KOPT-K1 (cell line): Measurements from ENCODE around the gene IST1.

ENCODE experiments used
- H3K27ac ChIP-seq: fragments of 200-600 bp; sonication (generic); 2 replicates; pipeline ENCODE4 v1.5.1; 2016; ENCODE audit warnings: antibody characterized with exemption, mild to moderate bottlenecking, low read depth, low read length; ENCODE audit not compliant: poor library complexity, severe bottlenecking
- H3K36me3 ChIP-seq: fragments of 200-600 bp; sonication (generic); 2 replicates; pipeline ENCODE4 v1.5.1; 2017; ENCODE audit warnings: antibody characterized with exemption, mild to moderate bottlenecking, low read length, moderate library complexity; ENCODE audit not compliant: insufficient read depth
- H3K9me3 ChIP-seq: fragments of 200-600 bp; sonication (generic); 2 replicates; pipeline ENCODE4 v1.5.1; 2017; ENCODE audit warnings: antibody characterized with exemption, low read length, mild to moderate bottlenecking; ENCODE audit not compliant: insufficient read depth, poor library complexity, severe bottlenecking

Gene IST1

DNA sequence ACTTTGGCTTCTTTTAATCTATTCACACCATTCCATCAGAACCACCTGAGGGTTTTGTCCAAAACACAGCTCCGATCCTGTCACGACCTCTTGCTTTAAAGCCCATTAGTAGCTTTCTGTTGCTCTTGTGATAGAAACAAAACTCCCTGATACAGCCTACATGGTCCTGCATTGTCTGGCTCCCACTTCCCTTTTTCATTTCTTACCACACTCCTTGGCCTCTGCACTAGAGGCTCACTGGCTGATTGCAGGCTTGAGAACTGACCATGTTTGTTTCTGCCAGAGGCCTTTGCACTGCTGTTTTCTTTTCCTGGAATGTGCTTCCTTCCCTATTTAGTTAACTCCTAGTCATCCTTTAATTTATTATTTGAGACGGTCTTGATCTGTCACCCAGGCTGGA, 23.7 kb downstream of the IST1 start:
- no peak overlapping the region for H3K27ac ChIP-seq
- no peaks in the 10 kb centered on the region for H3K9me3 ChIP-seq
- H3K36me3 ChIP-seq = peaks cover 93% of the 10 kb centered on the region

DNA sequence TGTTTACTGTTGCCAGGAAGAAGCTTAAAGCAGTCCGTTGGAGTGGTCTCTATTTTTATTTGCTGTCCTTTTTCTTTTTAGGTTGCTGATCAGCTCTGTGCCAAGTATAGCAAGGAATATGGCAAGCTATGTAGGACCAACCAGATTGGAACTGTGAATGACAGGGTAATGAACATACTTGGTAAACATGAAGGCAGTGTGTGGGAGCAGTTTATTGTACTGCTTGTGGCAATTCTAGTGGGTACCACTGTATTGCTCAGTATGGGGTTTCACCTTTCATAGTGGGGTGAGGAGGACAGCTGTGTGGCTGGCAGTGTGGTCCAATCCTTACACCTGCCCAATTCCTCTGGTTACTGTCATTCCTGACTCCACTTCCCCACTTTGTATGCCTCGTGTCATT, 25.3 kb downstream of the IST1 start:
- Histone ChIP-seq H3K9me3 (no peaks in the 10 kb centered on the region), H3K27ac (no peak overlapping the region), H3K36me3 (peaks cover 99% of the 10 kb centered on the region)

DNA sequence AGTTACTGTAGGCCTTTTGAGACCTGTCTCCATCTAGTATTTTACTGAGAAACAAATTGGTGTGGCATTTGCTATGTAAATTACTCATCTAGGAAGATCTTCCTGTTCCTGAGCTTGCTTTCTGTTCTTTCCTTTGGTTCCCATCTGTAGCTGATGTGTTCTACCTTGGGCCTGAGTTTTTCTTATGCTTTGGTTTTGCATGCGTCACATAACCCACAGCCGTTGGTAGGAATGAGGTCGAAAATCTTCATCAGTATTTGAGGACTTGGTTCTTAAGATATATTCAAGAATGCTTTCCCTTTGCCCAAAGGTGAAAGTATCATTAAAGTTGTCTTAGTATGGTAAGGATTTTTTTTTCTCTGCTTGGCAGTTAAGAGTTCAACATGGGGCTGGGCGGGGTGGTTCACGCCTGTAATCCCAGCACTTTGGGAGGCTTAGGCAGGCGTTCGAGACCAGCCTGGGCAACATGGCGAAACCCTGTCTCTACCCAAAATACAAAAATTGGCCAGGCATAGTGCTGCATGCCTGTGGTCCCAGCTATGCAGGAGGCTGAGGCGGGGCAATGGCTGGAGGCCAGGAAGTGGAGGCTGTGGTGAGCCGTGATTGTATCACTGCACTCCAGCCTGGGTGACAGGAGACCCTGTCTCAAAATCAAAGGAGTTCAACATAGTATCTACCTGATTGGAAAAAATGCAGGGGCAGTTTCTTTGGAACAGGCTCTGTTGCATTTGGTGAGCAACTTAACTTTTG, 28.8 kb downstream of the IST1 start:
- Histone ChIP-seq H3K27ac (no peak overlapping the region), H3K9me3 (no peaks in the 10 kb centered on the region), H3K36me3 (peaks cover 100% of the 10 kb centered on the region)

DNA sequence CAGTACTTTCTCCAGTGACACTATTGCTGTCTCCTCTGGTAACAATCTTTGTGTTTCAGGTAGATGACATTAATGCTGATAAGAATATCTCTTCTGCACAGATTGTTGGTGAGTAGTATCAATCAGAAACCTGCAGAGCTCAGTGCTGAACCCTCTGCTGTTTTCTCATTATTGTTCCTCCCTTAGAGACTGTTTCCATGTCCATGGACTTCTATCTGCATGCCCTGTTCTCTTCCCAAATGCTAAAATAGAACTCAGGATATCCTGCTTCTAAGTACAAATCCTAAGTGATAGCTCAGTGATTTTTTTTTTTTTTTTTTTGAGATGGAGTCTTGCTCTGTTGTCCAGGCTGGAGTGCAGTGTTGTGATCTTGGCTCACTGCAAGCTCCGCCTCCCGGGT, 29.4 kb downstream of the IST1 start:
- H3K9me3 ChIP-seq = no peaks in the 10 kb centered on the region
- no peak overlapping the region for H3K27ac ChIP-seq
- peaks cover 100% of the 10 kb centered on the region for H3K36me3 ChIP-seq

DNA sequence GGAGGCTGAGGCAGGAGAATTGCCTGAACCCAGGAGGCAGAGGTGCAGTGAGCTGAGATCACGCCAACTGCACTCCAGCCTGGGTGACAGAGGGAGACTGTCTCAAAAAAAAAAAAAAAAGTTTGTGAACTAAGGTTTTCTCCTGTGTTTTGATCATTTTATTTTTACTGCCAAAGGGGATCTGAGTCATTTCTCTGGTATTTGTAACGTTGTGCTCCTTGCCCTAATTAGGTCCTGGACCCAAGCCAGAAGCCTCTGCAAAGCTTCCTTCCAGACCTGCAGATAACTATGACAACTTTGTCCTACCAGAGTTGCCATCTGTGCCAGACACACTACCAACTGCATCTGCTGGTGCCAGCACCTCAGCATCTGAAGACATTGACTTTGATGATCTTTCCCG, 32.1 kb downstream of the IST1 start:
- Histone ChIP-seq H3K27ac (no peak overlapping the region), H3K36me3 (peaks cover 99% of the 10 kb centered on the region), H3K9me3 (no peaks in the 10 kb centered on the region)

DNA sequence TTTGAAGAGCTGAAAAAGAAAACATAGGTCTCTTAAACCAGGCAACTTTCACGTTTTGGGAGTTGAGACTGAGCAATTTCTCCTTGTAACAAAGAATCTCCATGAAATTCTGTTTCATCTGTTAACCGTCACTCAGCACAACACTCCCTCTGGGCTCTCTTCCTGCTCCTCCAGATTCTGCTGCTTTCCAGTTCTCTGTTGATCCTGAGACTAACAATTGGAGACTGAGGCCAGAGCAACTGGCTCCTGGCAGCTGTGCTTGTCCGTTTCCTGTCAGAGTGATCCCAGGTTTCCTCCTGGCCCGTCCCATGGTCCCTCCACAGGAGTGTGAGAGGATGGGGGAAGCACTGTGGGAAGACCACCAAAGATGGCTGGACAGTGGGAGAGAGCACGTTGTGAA, 32.5 kb downstream of the IST1 start:
- Histone ChIP-seq H3K36me3 (peaks cover 96% of the 10 kb centered on the region), H3K27ac (no peak overlapping the region), H3K9me3 (no peaks in the 10 kb centered on the region)

DNA sequence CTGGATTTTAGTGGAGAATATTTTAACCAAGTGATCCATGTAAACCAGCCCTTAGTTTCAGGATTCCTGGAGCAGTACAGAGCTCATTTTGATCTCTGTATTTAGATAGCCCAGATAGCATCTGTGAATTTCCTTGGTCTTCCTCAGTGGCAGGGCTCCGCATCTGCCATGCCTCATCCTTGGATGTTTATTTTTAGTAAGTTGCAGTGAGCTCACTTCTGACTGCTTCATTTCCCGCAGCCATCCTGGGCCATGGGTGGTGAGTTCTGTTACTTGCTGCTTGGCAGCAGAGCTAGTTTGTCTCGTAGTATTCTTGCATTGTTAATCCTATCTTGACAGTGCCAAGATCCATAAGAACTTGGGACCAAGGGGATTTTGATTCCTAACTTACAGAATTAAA, 33.7 kb downstream of the IST1 start:
- Histone ChIP-seq H3K27ac (no peak overlapping the region), H3K36me3 (peaks cover 96% of the 10 kb centered on the region), H3K9me3 (no peaks in the 10 kb centered on the region)

DNA sequence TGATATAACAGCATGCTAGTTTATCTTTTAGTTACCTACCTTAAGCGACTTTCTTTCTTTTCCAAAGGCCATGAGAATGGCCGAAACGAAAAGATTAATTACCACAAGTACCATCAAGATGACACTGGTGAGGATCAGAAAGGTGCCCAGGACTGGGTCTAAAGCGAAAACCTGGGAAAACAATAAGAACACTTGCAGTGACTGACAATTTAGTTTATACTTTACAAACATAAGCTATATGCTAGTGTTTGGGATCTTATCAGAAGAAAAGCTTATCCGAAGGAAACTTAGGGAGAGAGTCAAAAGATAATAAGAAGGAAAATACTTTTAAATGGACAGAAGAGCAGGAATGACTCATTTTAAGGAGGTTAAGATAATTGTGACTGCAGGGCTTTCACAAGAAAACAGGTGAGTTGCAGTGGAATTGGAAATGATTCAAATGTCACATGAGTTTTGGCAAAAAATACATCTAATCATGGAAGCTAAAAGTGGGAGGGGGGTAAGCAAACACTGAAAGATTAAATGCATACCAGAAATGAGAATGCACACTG, 34.8 kb downstream of the IST1 start:
- Histone ChIP-seq H3K36me3 (peaks cover 96% of the 10 kb centered on the region), H3K9me3 (no peaks in the 10 kb centered on the region), H3K27ac (no peak overlapping the region)

DNA sequence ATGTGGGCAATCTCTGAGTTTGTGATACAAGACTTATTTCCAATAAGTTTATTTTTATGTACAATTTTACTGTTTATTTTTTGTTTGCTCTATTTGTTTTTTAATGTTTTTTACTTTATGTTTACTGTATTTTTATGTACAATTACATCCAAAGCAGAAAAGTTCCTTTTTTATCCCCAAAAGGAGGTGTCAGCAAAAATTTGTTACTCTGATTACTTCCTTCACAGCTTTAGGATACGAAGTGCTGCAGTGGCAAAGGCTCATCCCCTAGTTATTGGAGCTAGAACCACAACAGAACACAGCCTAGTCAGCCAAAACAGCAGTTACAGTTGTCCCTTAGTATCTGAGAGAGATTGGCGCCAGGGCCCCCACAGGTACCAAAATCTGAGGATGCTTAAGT, 35.7 kb downstream of the IST1 start:
- peaks cover 93% of the 10 kb centered on the region for H3K36me3 ChIP-seq
- H3K9me3 ChIP-seq = no peaks in the 10 kb centered on the region
- no peak overlapping the region for H3K27ac ChIP-seq

DNA sequence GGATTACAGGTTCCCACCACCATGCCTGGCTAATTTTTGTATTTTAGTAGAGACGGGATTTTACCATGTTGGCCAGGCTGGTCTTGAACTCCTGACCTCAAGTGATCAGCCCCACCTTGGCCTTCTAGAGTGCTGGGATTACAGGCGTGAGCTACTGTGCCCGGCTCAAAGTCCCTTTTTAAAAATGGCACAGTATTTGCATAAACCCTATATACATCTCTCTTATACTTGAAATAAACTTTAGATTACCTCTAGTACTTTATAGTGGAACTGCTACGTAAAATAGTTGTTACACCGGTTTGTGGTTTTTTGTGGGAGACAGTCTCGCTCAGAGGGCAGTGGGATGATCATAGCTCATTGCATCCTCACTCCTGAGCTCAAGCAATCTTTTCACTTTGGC, 36.3 kb downstream of the IST1 start:
- Histone ChIP-seq H3K27ac (no peak overlapping the region), H3K36me3 (peaks cover 87% of the 10 kb centered on the region), H3K9me3 (no peaks in the 10 kb centered on the region)

DNA sequence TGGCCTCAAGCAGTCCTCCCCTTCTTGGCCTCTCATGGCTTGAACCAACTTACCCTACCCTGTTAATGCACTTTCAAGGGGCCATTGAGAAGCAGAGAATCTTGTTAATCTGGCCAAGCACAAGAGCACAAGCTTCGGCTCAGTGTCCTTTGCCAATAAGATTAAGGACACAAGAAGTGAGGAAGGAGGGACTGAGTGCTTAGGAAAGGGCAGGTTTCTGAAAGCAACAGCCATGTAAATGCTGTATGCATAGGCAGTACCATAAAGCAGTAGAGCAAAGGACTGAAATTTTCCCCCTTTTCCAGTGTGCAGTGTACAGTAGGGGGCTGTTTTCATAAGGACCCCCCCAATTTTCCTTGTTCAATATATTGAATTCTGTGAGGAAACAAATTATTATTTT, 37.7 kb downstream of the IST1 start:
- peaks cover 73% of the 10 kb centered on the region for H3K36me3 ChIP-seq
- no peak overlapping the region for H3K27ac ChIP-seq
- peaks cover 5% of the 10 kb centered on the region for H3K9me3 ChIP-seq

DNA sequence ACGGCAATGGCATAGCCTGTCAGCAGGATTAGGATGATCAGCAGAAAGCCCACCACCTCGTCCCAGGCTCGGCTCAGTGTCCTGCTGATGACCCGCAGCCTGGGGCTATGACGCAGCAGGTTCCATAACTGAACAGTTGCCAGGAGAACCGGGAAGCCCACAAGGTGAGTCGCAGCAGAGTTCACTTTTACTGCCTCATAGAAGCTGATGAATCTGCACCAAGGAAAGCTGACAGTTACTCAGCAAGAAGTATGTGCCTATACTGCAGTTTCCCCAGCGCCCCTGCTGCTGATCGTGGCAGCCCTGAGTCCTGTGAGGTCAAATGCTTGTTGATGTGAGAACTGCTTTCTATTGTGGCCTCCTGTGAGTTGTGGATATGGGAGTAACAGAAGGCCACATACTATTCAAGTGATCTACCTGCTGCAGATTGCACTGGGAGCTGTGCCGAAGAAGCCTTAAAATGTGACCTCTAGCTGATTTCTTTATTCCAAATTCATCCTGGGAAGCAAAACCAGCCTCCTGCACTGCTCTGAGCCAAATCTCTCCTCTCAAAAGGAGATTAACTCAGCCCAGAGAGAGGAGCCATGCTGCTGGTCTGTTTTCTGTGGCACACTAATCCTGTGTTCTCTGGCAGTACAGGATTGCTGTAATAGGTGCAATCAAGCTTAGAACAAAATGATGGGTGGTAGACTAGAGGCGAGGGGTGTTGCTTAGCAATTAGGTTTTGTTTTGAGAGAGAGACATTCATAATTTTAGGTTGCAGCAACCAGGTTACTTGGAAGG, 38.8 kb downstream of the IST1 start:
- Histone ChIP-seq H3K36me3 (peaks cover 62% of the 10 kb centered on the region), H3K27ac (no peak overlapping the region), H3K9me3 (peaks cover 15% of the 10 kb centered on the region)

DNA sequence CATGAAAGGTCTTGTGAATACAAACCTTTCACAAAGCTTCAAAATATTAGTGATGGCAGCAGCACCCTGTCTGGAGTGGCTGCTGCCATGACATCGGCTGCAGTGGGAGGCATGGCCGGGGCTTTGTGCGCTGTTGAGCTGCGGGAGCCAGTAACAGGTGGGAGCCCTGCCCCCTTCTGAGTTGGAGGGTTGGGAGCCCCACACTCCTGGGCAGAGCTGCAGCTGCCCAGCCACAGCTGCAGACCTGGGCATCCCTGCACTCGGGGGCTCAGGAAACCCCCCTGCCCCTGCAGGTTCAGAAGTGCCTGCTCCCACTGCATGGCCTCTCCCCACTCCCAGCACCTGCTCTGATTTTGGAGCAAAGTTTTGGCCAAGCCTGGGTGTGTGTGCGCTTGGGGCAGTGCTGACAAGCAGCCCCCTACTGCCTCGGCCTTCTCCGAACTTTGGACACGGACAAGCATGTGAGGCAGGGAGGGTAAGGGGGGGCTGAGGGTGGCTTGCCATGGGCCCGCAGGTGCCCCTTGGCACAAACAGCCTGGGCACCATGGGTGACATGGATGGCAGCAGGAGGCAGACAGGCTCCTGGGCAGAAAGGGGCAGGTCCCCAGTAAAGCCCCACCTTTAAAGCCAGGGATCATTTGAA, 42.7 kb downstream of the IST1 start:
- Histone ChIP-seq H3K36me3 (peaks cover 27% of the 10 kb centered on the region), H3K9me3 (peaks cover 15% of the 10 kb centered on the region), H3K27ac (no peak overlapping the region)

DNA sequence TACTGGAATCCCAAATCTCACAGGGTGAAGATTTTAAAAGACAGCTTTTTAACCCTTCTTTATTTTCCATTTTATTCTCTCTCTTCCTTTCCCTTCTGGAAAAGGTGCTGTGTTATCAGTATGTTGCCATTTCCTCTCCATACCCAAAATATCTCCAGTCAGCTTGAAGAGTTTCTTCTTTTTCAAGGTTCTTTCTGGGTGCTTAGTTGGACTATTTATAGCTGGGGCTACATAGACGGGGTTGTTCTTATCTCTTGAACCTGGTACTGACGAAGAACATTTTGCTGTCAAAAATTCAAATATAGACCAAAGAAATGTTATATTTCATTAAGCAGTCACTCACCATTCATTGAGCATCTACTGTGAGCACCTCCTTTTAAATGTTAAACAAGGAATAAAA, 48.6 kb downstream of the IST1 start:
- no peak overlapping the region for H3K27ac ChIP-seq
- H3K36me3 ChIP-seq = no peaks in the 10 kb centered on the region
- H3K9me3 ChIP-seq = peaks cover 2% of the 10 kb centered on the region

DNA sequence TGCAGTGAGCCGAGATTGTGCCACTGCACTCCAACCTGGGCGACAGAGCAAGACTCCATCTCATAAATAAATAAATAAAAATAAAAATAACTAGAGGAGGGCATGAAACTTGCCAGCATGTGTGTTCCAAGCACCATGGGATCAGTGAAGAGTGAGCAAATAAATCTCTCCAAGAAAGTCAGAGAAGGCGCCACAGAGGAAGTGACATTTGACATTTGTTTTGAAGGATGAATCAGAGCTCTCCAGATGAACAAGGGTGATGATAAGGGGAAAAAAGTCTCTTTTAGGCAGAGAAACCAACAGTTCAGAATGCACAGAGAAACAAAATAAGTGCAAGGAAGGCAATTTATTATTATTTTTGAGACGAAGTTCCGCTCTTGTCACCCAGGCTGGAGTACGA, 50.3 kb downstream of the IST1 start:
- H3K9me3 ChIP-seq = no peaks in the 10 kb centered on the region
- no peak overlapping the region for H3K27ac ChIP-seq
- H3K36me3 ChIP-seq = no peaks in the 10 kb centered on the region
